SIG-M5 treated with dmso at 0.1 percent for 504 hours (cell line): ENCODE data around the gene USE1.
A peak's percentile ranks its signal among the peaks of the same experiment; 100 is the strongest.
"Not testable (repeated sequence)": the region's sequence is repeated elsewhere in the genome, so short reads cannot be mapped to it uniquely, and the experiment has no call there.

ENCODE experiments used
- DNase-seq: peaks from one replicate; lab custom pipeline; 2025; ENCODE audit not compliant: unreplicated experiment; lab: John Stamatoyannopoulos, UW

Gene USE1, protein sequence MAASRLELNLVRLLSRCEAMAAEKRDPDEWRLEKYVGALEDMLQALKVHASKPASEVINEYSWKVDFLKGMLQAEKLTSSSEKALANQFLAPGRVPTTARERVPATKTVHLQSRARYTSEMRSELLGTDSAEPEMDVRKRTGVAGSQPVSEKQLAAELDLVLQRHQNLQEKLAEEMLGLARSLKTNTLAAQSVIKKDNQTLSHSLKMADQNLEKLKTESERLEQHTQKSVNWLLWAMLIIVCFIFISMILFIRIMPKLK

DNA sequence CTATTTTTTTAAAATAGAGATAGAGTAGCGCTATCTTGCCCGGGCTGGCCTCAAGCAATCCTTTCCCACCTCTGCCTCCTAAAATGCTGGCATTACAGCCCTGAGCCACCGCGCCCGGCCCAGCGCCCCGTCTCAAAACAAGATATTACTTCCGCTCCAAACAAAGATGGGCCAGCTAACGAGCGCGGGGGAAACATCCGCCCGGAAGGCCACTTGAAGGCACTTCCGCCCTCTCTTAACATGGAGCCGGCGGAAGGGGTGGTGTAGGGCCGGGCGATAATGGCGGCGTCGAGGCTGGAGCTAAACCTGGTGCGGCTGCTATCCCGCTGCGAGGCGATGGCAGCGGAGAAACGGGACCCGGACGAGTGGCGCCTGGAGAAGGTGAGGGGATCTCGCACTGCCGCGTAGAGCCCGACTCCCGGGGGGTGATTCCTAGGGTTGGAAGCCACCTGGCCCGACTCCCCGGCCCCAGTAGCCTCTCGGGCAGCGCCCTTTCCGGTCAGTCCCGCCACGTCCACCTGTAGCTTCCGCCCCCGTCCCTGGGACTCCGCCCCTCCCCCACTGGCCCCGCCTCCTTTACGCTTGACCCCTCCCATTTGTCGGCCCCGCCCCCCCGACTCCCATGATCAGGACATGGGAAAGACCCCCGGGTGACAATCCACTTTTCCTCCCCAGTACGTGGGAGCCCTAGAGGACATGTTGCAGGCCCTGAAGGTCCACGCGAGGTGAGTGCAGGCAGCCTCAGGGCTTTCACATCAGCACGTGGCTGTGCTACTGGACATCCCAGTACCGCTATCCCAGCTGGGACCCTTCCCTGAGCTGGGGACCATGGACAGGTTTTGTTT lies at the start of gene USE1:
USE1 (plus strand) TSS at position 231 of the 845 bp plus-strand sequence; CDS start at position 280, 49 bp downstream.
- peak; percentile 90 for DNase-seq

DNA sequence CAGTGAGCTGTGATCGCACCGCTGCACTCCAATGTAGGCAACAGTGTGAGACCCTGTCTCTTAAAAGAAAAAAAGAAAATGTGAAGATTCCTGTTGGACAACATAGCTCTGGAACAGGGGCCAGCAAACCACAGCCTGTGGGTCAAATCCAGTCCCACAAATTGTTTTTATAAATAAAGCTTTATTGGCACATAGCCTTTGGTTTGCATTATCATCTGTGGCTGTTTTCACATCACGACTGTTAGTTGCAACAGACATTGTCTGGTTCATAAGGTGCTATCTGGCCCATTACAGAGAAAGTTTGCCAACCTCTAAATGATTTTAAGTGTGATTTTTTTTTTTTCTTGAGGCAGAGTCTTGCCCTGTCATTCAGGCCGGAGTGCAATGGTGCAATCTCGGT lies 49.4 kb upstream of the USE1 start:
- no peak for DNase-seq

DNA sequence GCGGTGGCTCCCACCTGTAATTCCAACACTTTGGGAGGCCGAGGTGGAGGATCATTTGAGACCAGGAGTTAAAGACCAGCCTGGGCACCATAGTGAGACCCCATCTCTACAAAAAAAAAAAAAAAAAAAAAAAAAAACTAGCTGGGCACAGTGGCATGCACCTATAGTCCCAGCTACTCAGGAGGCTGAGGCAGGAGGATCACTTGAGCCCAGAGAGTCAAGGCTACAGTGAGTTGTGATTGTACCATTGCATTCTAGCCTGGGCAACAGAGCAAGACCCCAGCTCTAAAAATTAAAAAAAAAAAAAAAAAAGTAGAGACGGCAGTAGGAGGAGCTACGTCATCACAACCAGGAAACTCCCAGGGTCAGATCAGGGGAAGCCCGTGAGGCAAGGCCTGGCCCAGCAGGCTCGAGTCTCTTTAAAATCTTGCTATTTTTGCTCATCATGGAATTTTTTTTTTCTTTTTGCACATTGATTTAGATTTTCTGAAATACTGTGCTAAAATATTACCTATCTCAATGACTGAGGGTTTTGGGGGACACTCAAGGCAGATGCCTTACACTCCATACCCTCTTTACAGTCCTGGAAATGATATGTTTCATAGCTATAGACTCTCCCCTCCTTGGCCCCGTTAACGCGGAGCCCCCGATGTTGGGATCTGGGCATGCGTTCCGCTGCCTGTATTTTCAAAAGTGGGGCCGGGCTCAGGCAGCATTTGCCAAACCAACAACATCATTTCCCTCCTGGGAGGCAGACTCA lies 44.4 kb upstream of the USE1 start:
- no peak for DNase-seq

DNA sequence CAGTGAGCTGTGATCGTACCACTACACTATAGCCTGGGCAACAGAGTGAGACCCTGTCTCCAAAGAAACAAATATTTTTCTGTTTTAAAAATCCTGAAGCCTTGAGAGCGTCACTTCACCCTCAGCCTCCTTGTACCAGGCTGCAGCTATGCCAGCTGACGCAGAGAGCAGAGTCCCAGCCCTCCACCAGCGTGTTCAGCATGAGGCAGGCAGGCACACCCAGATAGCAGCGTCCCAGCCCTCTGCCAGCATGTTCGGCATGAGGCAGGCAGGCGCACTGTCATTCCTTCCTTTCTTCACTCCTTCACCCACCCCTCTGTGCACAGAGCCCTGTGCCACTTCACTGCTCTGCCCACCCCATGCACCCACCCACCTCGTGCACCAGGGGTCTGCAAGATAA lies 43.3 kb upstream of the USE1 start:
- DNase-seq: no peak

DNA sequence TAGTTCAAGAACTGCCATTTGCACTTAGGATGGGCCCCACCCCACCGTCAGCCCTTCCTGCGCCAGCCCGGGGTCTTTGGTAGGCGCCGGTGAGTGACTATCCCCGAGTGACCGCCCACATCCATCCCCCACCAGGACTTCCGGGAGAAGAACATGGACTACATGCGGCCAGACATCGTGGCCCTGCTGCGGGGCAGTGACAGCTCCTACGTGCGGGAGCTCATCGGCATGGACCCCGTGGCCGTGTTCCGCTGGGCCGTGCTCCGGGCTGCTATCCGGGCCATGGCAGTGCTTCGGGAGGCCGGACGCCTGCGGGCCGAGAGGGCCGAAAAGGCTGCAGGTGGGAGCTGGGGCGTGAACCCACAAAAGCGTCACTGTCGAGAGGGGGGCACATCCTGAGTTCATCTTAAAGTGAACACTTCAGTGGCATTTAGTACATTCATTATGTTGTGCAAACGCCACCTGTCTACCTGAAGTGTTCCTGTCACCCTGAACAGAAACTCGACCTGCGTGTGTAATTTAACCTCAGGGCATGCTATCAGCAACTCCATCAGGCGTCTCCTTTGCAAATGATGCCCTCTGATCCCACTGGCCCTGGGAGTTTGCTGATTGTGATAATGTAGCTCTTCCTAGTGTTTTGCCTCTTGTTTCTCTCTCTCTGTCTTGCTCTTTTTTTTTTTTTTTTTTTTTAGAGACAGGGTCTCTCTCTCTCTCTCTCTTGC lies 42.4 kb upstream of the USE1 start:
- DNase-seq: no peak

DNA sequence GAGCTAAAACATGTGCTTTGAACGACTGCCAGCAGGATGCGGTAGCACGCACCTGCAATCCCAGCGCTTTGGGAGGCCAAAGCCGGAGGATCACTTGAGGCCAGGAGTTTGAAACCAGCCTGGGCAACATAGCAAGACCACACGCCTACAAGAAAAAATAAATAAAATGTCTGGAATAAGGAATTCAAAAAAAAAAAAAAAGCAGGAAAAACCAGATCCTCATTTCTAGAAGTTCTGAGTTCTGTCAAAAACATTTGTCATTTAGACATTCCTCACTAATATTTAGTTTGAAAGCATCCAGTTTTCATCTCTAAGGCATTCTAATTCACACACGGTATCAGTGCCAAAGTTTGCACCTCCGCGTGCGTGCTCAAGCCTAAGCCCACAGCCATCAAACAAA lies 36.9 kb upstream of the USE1 start:
- no peak for DNase-seq

DNA sequence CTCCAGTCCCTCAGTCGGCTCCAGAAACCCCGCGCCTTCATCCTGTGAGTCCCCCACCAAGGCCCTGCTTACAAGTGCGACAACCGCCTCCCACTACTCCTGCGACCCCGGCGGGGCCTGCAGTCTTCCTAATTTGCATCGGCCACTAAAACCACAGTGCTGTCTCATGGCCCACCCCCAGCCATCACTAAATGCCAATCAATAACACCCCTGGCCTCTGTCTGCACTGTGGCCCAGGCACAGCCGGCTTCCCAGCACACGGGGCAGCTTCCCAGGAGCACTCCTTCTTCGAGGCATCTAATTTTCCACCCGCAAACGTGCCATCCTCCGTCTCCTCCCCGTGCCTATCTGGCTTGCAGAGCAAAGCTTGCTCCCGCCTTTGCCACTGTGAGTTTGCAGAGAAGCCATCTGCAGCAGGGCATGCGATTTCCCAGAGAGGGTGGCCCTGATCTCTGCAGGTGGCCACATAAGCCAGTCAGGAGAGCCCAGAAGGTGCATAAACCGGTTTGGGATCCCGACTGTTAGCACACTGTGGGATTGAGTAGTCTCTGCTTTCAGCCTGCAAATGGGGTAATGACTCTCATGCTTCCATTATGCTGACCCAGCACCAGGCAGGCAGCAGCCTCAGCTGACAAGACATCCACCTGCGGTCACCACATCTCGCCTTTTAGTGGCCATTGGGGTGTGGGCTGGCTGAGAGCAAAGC lies 34.0 kb upstream of the USE1 start:
- no peak for DNase-seq

DNA sequence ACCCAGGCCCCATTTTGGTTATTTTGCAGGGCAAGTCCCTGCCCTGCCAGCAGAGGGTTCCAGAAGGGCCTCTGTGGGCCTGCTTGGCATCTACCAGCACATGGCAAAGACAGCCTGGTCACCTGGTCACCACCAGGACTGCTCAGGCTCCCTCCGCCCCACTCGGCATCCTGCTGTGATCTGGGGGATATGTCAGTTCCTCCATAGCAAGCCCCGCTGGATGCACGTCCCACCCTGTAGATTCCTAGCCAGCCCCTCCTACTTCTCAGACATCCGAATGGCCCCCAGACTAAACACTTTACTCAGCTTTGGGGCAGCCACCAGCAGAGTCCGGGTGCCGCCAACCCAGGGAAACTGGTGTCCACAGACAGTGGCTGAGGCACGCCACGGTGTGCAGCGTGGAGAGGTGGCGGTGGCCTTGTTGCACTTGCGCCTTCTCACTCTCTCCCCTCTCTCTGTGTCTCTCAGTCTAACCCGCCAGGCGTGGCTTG lies 31.8 kb upstream of the USE1 start:
- DNase-seq: no peak

DNA sequence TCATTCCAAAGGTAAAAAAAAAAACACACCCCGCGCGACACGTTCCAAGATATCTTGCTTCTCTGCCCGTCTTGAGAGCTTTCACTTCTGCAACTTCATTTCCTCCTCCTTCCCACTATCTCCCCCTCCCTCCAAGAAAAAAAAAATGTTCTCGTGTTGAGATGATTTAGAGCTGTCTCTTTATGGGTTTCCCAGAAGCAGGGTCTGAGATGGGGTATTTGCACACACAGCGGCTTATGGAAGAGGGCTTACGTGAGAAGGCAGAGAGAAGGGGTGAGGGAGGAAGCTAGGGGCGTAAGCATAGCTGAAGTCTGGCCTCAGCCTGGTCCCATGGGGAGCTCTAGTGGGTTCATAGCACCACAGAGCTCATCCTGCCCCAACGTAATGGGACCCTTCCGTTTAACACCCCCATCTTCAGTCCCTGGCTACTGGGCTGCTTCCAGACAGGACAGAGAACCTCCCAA lies 31.3 kb upstream of the USE1 start:
- peak; percentile 38 for DNase-seq

DNA sequence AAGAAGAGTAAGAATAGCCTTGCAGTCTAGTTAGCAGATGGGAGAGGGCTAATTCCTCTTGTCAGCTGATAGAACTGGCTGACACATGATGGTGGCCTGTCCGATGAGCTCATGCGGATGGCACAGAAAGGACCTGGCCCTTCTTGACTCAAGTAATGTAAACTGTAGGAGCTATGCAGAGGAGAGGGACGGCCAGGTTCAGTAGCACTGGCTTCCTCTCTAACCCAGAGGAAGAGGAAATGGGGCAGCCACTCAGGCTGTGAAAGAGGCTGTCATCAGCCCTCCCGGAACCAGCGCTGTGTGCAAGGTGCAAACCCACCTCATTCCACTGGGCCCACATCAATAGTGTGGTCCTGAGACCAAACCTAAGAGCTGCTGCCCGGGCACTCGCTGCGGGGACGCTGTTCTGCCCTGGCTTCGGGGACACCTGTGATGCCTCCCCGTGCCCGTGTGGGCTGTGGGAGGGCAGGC lies 30.8 kb upstream of the USE1 start:
- DNase-seq: no peak

DNA sequence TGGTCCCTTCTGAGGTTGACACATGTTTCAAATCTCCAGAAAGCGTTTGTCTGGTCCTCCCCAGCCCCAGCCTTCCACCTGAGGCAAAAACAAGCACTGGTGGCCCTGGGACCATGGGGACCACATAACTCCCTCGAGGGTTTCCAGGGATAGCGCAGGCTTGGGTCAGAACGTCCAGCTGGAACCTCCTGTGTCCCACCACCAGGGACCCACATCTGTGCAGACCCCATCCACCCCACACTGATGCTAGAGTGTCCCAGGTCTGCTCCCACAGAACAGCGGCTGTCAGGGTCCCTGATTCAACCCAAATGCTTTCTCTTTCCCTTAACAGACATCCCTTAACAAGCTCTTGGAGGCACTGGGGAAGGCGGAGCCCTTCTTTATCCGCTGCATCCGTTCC lies 29.6 kb upstream of the USE1 start:
- DNase-seq: no peak

DNA sequence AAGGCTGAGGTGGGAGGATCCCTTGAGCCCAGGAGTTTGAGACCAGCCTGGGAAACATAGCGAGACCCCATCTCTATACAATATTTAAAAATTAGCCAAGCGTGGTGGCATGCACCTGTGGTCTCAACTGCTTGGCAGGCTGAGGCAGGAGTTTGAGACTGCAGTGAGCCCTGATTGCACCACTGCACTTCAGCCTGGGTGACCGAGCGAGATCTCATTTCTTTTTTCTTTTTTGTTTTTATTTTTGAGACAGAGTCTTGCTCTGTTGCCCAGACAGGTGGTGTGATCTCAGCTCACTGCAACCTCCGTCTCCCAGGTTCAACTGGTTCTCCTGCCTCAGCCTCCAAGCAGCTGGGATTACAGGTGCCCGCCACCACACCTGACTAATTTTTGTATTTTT lies 23.4 kb upstream of the USE1 start:
- DNase-seq: not testable (repeated sequence)

DNA sequence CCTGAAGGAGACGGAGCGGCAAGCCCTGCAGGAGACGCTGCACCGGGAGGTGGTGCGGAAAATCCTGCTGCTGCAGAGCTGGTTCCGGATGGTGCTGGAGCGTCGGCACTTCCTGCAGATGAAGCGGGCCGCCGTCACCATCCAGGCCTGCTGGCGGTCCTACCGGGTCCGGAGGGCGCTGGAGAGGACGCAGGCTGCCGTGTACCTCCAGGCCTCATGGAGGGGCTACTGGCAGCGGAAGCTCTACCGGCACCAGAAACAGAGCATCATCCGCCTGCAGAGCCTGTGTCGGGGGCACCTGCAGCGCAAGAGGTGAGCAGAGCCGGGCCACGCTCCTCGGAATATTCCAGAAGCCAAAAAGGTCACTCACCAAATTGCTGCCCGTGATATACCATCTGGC lies 22.4 kb upstream of the USE1 start:
- DNase-seq: no peak

DNA sequence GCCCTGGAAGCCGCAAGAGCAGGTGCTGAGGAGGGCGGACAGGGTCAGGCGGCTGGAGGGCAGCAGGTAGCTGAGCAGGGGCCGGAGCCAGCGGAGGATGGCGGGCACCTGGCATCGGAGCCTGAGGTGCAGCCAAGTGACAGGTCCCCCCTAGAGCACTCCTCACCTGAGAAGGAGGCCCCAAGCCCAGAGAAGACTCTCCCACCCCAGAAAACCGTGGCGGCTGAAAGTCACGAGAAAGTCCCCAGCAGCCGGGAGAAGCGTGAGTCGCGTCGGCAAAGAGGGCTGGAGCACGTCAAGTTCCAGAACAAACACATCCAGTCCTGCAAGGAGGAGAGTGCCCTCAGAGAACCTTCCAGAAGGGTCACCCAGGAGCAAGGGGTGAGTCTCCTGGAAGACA lies 20.5 kb upstream of the USE1 start:
- DNase-seq: no peak

DNA sequence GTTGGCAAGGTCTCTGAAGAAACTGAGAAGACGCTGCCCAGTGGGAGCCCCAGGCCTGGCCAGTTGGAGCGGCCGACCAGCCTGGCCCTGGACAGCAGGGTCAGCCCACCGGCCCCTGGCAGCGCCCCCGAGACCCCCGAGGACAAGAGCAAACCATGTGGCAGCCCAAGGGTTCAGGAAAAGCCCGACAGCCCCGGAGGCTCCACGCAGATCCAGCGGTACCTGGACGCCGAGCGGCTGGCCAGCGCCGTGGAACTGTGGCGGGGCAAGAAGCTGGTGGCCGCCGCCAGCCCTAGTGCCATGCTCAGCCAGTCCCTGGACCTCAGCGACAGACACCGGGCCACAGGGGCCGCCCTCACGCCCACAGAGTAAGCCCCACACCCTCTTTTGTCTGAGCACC lies 20.1 kb upstream of the USE1 start:
- no peak for DNase-seq

DNA sequence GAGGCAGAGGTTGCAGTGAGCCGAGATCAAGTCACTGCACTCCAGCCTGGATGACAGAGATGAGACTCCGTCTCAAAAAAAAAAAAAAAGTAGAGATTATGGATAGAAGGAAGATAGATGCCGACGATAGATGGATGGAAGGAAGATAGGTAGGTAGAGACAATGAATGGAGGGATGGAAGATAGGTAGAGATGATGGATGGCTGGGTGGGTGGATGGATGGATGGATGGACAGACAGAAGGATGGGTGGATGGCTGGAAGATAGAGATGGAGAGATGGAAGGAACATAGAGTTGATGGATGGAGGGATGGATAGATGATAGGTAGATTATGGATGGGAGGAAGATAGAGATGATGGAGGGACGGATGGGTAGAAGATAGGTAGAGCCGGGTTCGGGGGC lies 18.5 kb upstream of the USE1 start:
- no peak for DNase-seq

DNA sequence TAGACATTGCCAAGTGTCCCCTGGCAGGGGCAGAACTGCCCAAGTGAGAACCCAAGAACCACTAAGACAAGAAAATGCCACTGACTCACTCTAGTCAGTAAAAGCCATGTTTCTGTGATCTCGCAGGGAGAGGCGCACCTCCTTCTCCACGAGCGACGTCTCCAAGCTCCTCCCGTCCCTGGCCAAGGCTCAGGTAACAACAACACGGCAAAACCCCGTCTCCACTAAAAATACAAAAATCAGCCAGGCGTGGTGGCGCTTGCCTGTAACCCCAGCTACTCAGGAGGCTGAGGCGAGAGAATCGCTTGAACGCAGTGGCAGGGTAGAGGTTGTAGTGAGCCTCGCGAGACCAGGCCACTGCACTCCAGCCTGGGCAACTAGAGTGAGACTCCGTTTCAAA lies 17.5 kb upstream of the USE1 start:
- no peak for DNase-seq

DNA sequence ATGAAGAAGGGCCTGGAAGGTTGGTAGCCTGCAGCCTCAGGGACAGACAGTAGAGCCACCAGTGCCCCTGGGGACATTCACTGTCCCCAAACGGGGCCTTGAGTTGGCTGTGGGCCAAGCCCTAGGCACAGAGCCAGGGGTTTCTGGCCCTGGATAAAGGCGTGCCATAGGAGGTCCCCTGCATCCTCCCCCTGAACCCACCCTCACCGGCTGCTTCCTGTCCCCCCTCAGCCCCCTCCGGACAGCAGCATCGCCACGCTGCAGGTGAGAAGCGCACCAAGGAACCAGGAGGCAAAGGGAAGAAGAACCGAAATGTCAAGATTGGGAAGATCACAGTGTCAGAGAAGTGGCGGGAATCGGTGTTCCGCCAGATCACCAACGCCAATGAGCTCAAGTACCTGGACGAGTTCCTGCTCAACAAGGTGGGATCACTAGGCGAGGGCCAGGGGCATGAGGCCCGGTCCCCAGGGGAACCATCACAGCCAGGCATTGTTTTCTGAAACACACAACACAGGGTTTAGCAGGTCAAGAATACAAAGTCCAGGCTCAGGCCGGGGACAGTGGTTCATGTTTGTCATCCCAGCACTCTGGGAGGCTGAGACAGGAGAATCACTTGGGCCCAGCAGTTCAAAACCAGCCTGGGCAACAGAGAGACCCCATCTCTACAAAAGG lies 14.6 kb upstream of the USE1 start:
- DNase-seq: no peak

DNA sequence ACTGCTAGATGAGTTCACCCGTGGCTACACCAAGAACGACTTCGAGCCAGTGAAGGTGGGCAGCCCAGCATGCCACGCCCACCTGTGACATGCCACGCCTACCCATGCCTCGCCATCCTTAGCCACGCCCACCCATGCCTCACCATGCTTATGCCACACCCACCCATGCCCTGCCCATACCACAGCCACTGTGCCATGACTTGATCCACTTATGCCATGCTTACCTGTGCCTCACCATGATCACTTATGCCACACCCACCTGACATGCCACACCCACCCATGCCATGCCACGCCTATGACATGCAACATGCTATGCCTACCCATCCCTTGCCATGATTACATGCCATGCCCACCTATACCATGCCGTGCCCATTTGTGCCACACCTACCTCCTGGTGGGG lies 12.9 kb upstream of the USE1 start:
- no peak for DNase-seq

DNA sequence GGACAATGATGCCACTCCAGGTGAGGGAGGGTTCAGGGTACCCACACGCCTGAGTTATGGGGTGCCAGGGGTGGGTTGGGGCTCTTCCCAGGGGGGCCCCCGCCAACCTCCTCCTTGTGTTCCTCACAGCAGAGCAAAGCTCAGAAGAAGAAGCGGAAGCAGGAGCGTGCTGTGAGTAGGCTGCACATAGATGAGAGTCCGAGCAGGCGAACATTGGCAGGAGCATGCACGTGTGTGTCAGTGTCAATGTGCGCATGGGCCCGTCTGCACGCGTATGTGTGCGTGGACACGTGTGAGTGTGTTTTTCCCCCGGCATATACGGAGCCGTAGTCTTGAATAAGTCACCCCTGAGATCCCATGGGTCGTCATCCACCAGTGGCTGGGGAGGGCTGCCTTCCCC lies 12.4 kb upstream of the USE1 start:
- no peak for DNase-seq
